ENCODE measurements around the gene CYP19A1. TPM values are rescaled to one million over a fixed set of nuclear protein-coding genes. Genes with fewer than 3 reads are reported as not detected.

CYP19A1 gene
- total RNA-seq, 1 donor from 2014 or later: not detected

GRCh38 chr15:51224428-51224827 is 114.0 kb downstream of the CYP19A1 start:
- Histone ChIP-seq H3K27me3 (no peaks in the 10 kb centered on the region), H3K79me2 (ENCODE audit: low read depth) (no peaks in the 10 kb centered on the region), H3K9me3 (ENCODE audit: low read depth) (no peaks in the 10 kb centered on the region), H2AFZ (replicated peaks) (no peak overlapping the region), H3F3A (ENCODE audit: low read depth) (no peaks in the 10 kb centered on the region), H3K27ac (no peak overlapping the region), H3K9ac (no peak overlapping the region), H3K4me1 (peaks cover 2% of the 10 kb centered on the region), H3K4me3 (no peak overlapping the region), H4K20me1 (ENCODE audit: low read depth) (no peaks in the 10 kb centered on the region), H3K36me3 (no peaks in the 10 kb centered on the region), H3K4me2 (no peak overlapping the region)
- H3K27me3 Mint-ChIP-seq (ENCODE audit: insufficient read depth, low read depth): no peaks in the 10 kb centered on the region
- H3K9me3 Mint-ChIP-seq: no peaks in the 10 kb centered on the region
- TF ChIP-seq EZH2phosphoT487 (IDR thresholded peaks at IDR 0.05) (no peak), CTCF (IDR thresholded peaks at IDR 0.05) (no peak), EZH2 (IDR thresholded peaks at IDR 0.05) (no peak)
- no peak for DNase-seq (ENCODE audit: low spot score)
- H3K27ac Mint-ChIP-seq: no peak overlapping the region
- H3K36me3 Mint-ChIP-seq: no peaks in the 10 kb centered on the region
- H3K4me3 Mint-ChIP-seq: no peak overlapping the region
- H3K4me1 Mint-ChIP-seq: no peaks in the 10 kb centered on the region

GRCh38 chr15:51223771-51224229 is 114.6 kb downstream of the CYP19A1 start:
- Histone ChIP-seq H3K36me3 (no peaks in the 10 kb centered on the region), H3K4me1 (no peaks in the 10 kb centered on the region), H3K27me3 (no peaks in the 10 kb centered on the region), H2AFZ (replicated peaks) (no peak overlapping the region), H3K4me2 (no peak overlapping the region), H3K27ac (no peak overlapping the region), H3K9ac (no peak overlapping the region), H3F3A (ENCODE audit: low read depth) (no peaks in the 10 kb centered on the region), H4K20me1 (ENCODE audit: low read depth) (no peaks in the 10 kb centered on the region), H3K4me3 (no peak overlapping the region), H3K9me3 (ENCODE audit: low read depth) (no peaks in the 10 kb centered on the region), H3K79me2 (ENCODE audit: low read depth) (no peaks in the 10 kb centered on the region)
- Mint-ChIP-seq H3K36me3 (no peaks in the 10 kb centered on the region), H3K27ac (no peak overlapping the region), H3K4me3 (no peak overlapping the region), H3K9me3 (no peaks in the 10 kb centered on the region), H3K4me1 (no peaks in the 10 kb centered on the region), H3K27me3 (ENCODE audit: insufficient read depth, low read depth) (no peaks in the 10 kb centered on the region)
- DNase-seq (ENCODE audit: low spot score): no peak
- TF ChIP-seq CTCF (IDR thresholded peaks at IDR 0.05): no peak
- TF ChIP-seq EZH2phosphoT487 (IDR thresholded peaks at IDR 0.05): no peak
- TF ChIP-seq EZH2 (IDR thresholded peaks at IDR 0.05): no peak

GRCh38 chr15:51218299-51218938 is 120.0 kb downstream of the CYP19A1 start:
- no peak overlapping the region for H2AFZ ChIP-seq (replicated peaks)
- no peaks in the 10 kb centered on the region for H3K9me3 Mint-ChIP-seq
- H3K4me1 Mint-ChIP-seq: no peaks in the 10 kb centered on the region
- H4K20me1 ChIP-seq (ENCODE audit: low read depth): no peaks in the 10 kb centered on the region
- H3K4me1 ChIP-seq: no peaks in the 10 kb centered on the region
- no peak overlapping the region for H3K4me3 ChIP-seq
- no peaks in the 10 kb centered on the region for H3K79me2 ChIP-seq (ENCODE audit: low read depth)
- no peaks in the 10 kb centered on the region for H3F3A ChIP-seq (ENCODE audit: low read depth)
- H3K4me2 ChIP-seq: no peak overlapping the region
- H3K4me3 Mint-ChIP-seq: no peak overlapping the region
- H3K36me3 Mint-ChIP-seq: no peaks in the 10 kb centered on the region
- H3K36me3 ChIP-seq: no peaks in the 10 kb centered on the region
- no peaks in the 10 kb centered on the region for H3K9me3 ChIP-seq (ENCODE audit: low read depth)
- DNase-seq (ENCODE audit: low spot score): no peak
- H3K27ac ChIP-seq: no peak overlapping the region
- no peak for TF ChIP-seq EZH2phosphoT487 (IDR thresholded peaks at IDR 0.05)
- no peak for TF ChIP-seq EZH2 (IDR thresholded peaks at IDR 0.05)
- no peak for TF ChIP-seq CTCF (IDR thresholded peaks at IDR 0.05)
- H3K9ac ChIP-seq: no peak overlapping the region
- H3K27ac Mint-ChIP-seq: no peak overlapping the region
- H3K27me3 Mint-ChIP-seq (ENCODE audit: insufficient read depth, low read depth): peaks cover 2% of the 10 kb centered on the region
- no peaks in the 10 kb centered on the region for H3K27me3 ChIP-seq
